ENCODE measurements around the gene KCNJ9. TPM values are rescaled to one million over a fixed set of nuclear protein-coding genes. Genes with fewer than 3 reads are reported as not detected.

Gene KCNJ9
- total and polyA plus RNA-seq, 4 donors: not detected

DNA sequence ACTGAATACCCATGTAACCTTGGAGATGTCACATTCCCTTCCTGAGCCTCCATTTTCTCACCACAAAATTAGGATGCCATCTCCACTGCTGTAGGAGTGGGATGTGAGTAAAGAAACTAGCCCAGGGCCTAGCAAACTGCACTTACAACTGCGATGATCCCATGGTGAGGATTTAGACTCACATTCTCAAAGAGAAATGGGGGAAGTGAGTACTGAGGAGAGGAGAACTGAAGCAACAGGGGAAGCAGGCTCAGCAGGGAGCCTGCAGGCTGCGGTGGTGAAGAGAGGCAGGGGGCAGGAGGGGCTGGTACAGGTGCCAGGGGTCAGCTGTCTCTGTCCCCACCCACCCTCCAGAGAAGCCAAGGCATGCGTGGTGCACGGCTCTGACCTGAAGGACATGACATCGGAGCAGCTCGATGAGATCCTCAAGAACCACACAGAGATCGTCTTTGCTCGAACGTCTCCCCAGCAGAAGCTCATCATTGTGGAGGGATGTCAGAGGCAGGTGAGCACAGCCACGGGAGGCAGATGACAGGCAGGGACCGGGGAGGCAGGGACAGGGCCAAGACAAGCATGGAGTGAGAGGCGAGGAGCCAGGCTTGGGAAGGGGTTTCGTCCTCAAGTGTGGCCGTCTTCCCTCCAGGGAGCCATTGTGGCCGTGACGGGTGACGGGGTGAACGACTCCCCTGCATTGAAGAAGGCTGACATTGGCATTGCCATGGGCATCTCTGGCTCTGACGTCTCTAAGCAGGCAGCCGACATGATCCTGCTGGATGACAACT is 53.6 kb downstream of the KCNJ9 start:
- Histone ChIP-seq H3K36me3 (ENCODE audit: control insufficient read depth in 4 of 4, insufficient read depth in 3 of 4, low read depth in 1 of 4, low read length in 3 of 4) (no peaks in the 10 kb centered on the region), H3K4me1 (ENCODE audit: control insufficient read depth in 4 of 4, insufficient read depth in 4 of 4, low read length in 3 of 4) (peaks cover 0 to 3% (median 0%) of the 10 kb centered on the region in 4 donors), H3K9me3 (ENCODE audit: control insufficient read depth in 4 of 4, low read length in 3 of 4) (no peaks in the 10 kb centered on the region), H3K4me3 (ENCODE audit: low read depth in 1 of 3, low read length in 3 of 3) (no peak overlapping the region), H3K27me3 (ENCODE audit: control insufficient read depth in 4 of 4, insufficient read depth in 4 of 4, low read length in 3 of 4) (no peaks in the 10 kb centered on the region), H3K27ac (ENCODE audit: low read depth in 1 of 2, low read length in 2 of 2) (no peak overlapping the region), H3K9ac (ENCODE audit: low read depth in 1 of 2, low read length in 2 of 2) (no peak overlapping the region)
- 88% methylated on average over 20 of the region's 20 CpGs for WGBS
- TF ChIP-seq SP1 (IDR thresholded peaks at IDR 0.05): no peak
- TF ChIP-seq JUND (IDR thresholded peaks at IDR 0.05): no peak
- no peak for TF ChIP-seq NR2F2 (IDR thresholded peaks at IDR 0.05)
- no peak for TF ChIP-seq EGR1 (IDR thresholded peaks at IDR 0.05; ENCODE audit: low read depth in 2 of 2)
- TF ChIP-seq HNF4G (IDR thresholded peaks at IDR 0.05): no peak
- no peak for TF ChIP-seq TAF1 (conservative IDR thresholded peaks at IDR 0.05)
- no peak for TF ChIP-seq RAD21 (IDR thresholded peaks at IDR 0.05)
- TF ChIP-seq, protein P1, sequence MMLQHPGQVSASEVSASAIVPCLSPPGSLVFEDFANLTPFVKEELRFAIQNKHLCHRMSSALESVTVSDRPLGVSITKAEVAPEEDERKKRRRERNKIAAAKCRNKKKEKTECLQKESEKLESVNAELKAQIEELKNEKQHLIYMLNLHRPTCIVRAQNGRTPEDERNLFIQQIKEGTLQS (IDR thresholded peaks at IDR 0.05): no peak
- TF ChIP-seq, protein P2, sequence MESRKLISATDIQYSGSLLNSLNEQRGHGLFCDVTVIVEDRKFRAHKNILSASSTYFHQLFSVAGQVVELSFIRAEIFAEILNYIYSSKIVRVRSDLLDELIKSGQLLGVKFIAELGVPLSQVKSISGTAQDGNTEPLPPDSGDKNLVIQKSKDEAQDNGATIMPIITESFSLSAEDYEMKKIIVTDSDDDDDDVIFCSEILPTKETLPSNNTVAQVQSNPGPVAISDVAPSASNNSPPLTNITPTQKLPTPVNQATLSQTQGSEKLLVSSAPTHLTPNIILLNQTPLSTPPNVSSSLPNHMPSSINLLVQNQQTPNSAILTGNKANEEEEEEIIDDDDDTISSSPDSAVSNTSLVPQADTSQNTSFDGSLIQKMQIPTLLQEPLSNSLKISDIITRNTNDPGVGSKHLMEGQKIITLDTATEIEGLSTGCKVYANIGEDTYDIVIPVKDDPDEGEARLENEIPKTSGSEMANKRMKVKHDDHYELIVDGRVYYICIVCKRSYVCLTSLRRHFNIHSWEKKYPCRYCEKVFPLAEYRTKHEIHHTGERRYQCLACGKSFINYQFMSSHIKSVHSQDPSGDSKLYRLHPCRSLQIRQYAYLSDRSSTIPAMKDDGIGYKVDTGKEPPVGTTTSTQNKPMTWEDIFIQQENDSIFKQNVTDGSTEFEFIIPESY (IDR thresholded peaks at IDR 0.05): no peak
- TF ChIP-seq FOXA2 (IDR thresholded peaks at IDR 0.05): no peak
- TF ChIP-seq, protein P3, sequence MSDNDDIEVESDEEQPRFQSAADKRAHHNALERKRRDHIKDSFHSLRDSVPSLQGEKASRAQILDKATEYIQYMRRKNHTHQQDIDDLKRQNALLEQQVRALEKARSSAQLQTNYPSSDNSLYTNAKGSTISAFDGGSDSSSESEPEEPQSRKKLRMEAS (IDR thresholded peaks at IDR 0.05): no peak
- TF ChIP-seq GABPA (IDR thresholded peaks at IDR 0.05 in 1 of 2, conservative IDR thresholded peaks at IDR 0.05 in 1 of 2): no peak
- TF ChIP-seq, protein P4, sequence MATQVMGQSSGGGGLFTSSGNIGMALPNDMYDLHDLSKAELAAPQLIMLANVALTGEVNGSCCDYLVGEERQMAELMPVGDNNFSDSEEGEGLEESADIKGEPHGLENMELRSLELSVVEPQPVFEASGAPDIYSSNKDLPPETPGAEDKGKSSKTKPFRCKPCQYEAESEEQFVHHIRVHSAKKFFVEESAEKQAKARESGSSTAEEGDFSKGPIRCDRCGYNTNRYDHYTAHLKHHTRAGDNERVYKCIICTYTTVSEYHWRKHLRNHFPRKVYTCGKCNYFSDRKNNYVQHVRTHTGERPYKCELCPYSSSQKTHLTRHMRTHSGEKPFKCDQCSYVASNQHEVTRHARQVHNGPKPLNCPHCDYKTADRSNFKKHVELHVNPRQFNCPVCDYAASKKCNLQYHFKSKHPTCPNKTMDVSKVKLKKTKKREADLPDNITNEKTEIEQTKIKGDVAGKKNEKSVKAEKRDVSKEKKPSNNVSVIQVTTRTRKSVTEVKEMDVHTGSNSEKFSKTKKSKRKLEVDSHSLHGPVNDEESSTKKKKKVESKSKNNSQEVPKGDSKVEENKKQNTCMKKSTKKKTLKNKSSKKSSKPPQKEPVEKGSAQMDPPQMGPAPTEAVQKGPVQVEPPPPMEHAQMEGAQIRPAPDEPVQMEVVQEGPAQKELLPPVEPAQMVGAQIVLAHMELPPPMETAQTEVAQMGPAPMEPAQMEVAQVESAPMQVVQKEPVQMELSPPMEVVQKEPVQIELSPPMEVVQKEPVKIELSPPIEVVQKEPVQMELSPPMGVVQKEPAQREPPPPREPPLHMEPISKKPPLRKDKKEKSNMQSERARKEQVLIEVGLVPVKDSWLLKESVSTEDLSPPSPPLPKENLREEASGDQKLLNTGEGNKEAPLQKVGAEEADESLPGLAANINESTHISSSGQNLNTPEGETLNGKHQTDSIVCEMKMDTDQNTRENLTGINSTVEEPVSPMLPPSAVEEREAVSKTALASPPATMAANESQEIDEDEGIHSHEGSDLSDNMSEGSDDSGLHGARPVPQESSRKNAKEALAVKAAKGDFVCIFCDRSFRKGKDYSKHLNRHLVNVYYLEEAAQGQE (IDR thresholded peaks at IDR 0.05): no peak
- no peak for DNase-seq (ENCODE audit: low spot score)

DNA sequence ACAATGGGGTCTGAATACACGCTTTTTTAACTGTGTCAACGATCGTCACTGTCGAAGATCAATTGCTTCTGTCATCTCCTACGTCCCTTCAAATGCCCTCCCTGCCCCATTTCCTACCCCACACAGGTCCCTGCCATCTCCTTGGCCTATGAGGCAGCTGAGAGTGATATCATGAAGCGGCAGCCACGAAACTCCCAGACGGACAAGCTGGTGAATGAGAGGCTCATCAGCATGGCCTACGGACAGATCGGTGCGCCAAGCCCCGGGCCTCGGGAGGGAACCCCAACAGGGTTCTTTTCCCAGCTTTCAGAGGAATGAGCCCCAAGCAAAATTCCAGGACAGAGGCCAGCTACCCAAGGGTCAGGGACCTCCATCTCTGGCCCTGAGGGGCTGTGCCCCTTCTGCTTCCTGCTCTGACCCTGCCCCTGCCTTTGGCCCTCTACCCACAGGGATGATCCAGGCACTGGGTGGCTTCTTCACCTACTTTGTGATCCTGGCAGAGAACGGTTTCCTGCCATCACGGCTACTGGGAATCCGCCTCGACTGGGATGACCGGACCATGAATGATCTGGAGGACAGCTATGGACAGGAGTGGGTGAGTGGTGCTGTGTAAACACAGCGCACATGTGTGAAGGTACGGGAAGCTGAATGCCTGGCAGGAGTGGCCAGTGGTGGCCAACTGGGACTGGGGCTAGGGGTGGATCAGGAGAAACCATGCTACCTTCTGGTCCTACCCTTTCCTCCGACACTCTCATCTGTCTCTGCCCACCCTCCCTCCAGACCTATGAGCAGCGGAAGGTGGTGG is 55.0 kb downstream of the KCNJ9 start:
- no peak overlapping the region for H3K27ac ChIP-seq (ENCODE audit: low read depth in 1 of 2, low read length in 2 of 2)
- H3K4me3 ChIP-seq (ENCODE audit: low read depth in 1 of 3, low read length in 3 of 3): no peak overlapping the region
- no peak for DNase-seq (ENCODE audit: low spot score)
- TF ChIP-seq YY1 (IDR thresholded peaks at IDR 0.05) (no peak), JUND (IDR thresholded peaks at IDR 0.05) (no peak), RXRA (IDR thresholded peaks at IDR 0.05) (no peak)
- TF ChIP-seq, protein P3 (IDR thresholded peaks at IDR 0.05): no peak
- TF ChIP-seq, protein P4 (IDR thresholded peaks at IDR 0.05): no peak
- no peaks in the 10 kb centered on the region for H3K9me3 ChIP-seq (ENCODE audit: control insufficient read depth in 4 of 4, low read length in 3 of 4)
- H3K36me3 ChIP-seq (ENCODE audit: control insufficient read depth in 4 of 4, insufficient read depth in 3 of 4, low read depth in 1 of 4, low read length in 3 of 4): no peaks in the 10 kb centered on the region
- 95% methylated on average over 22 of the region's 22 CpGs for WGBS
- H3K27me3 ChIP-seq (ENCODE audit: control insufficient read depth in 4 of 4, insufficient read depth in 4 of 4, low read length in 3 of 4): no peaks in the 10 kb centered on the region
- no peak overlapping the region for H3K9ac ChIP-seq (ENCODE audit: low read depth in 1 of 2, low read length in 2 of 2)
- peaks cover 0 to 3% (median 0%) of the 10 kb centered on the region in 4 donors for H3K4me1 ChIP-seq (ENCODE audit: control insufficient read depth in 4 of 4, insufficient read depth in 4 of 4, low read length in 3 of 4)

Measured in liver (tissue), 9 donors.